ENCODE data around the gene KIF19.
"Not testable (repeated sequence)": the region's sequence is repeated elsewhere in the genome, so short reads cannot be mapped to it uniquely, and the experiment has no call there.

KIF19 gene

GRCh38 chr17:74389937-74390679 is 64.1 kb downstream of the KIF19 start:
- DNase-seq (ENCODE audit: low spot score): no peak

- DNase-seq (ENCODE audit: low spot score): no peak
These were observed 64.9 kb downstream of the KIF19 start for GRCh38 chr17:74390680-74391653.

DNA sequence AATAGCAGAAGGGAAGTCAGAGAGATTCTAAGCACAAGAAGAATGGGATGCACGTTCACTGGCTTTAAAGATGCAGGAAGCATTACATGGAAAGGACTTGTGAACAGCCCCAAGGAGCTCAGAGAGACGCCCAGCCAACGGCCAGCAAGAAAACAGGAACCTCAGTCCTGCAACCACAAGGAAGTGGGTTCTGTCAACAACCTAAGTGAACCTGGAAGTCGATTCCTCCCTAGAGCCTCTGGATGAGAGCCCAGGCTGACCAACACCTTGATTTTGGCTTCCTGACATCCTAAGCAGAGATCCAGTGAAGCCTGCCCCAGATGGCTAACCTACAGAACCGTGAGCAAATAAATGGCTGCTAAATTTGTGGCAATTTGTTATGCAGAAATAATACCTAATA is 65.7 kb downstream of the KIF19 start:
- DNase-seq (ENCODE audit: low spot score): no peak

- DNase-seq (ENCODE audit: low spot score): no peak
These were observed 66.8 kb downstream of the KIF19 start for GRCh38 chr17:74392848-74393247.

DNA sequence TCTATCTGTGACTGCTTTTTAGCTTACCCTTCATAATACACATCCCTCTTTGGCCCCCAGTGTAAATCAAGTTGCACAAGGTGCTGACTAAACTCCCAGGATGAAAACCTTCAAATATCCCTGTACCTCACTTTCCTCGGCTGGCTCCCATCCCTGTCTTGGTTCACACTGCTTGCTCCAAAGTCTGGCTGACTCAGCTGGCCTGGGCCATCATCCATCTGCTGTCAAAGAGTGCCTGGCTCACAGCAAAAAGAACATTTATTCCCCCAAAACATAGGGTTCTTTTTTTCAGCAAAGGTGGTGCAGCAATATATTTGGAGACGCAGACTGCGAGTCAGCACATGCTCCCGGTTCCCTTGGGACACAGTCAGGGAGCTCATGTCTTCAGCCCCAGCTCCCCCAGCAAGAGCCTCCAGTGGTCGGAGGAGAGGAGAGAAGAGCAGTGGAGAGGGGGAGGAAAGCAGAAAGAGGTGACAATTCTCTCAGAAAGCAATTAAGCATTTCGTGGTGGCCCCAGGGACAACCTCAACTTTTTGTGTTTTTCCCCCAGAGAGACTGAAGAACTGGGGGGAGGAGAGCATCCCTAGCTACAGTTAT is 67.4 kb downstream of the KIF19 start:
- DNase-seq (ENCODE audit: low spot score): no peak

DNA sequence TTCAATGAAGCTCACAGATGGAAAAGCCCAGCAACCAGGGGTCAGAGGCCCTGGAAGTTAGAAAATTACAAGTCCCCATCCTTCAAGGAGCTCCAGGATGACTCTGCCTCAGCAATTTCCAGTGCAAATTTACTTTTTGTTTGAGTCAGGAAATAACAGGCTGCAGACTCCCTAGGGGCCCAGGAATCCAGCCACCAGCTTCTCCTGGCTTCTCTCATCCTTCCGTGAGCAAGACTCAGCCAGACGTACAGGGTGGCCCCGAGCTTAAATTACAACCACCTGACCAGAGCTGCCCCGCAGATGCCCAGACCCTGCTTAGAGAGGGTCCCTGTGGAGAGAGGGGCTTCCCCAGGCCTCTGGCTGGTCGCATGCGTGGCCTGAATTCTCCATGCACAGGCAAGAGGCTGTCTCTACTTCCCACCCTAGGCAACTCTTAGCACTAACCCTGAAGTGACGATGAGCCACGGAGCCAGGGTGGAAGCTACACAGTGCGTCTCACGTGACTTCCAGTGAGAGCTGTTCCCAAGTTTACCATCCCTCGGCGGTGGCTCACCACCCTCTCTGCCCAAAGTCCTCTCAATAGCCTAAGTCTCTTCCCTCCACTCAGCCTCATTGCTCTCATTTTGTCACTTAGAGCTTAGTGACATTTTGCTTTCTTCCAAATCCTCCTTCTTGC is 68.4 kb downstream of the KIF19 start:
- DNase-seq (ENCODE audit: low spot score): no peak

- no peak for DNase-seq (ENCODE audit: low spot score)
These were observed 69.0 kb downstream of the KIF19 start for GRCh38 chr17:74394977-74395376.

DNA sequence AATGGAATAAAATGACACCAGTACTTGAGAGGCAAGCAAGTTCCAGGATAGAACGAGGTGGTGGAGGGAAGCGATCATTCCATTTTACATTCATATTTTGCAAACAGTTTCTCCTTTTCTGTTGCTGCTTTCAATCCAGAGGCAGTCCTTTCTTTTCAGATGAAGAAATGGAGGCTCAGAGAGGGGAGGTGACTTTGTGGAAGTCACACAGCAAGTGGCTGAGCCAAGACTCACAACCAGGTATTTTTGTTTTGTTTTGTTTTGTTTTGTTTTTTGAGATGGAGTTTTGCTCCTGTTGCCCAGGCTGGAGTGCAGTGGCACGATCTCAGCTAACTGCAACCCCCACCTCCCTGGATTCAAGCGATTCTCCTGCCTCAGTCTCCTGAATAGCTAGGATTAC is 70.5 kb downstream of the KIF19 start:
- DNase-seq (ENCODE audit: low spot score): no peak

DNA sequence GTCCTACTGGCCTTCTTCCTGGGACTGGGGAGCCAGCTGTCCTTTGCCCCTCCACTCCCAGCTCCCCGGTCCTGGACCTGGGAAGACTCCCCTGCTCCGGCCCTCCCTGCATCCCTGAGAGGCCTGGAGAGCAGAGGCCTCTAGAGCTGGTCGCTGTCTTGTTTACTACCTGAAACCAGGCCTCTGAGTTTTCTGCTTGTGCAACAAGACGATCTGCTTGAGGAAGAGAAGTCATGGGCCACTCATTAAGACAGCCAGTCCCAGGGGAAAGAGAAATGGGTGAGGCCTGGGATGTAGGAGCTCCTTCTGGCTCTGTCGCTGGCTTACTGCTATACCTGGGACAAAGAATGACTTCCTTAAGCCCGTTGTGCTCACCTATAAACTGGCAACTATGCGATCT is 76.0 kb downstream of the KIF19 start:
- no peak for DNase-seq (ENCODE audit: low spot score)

DNA sequence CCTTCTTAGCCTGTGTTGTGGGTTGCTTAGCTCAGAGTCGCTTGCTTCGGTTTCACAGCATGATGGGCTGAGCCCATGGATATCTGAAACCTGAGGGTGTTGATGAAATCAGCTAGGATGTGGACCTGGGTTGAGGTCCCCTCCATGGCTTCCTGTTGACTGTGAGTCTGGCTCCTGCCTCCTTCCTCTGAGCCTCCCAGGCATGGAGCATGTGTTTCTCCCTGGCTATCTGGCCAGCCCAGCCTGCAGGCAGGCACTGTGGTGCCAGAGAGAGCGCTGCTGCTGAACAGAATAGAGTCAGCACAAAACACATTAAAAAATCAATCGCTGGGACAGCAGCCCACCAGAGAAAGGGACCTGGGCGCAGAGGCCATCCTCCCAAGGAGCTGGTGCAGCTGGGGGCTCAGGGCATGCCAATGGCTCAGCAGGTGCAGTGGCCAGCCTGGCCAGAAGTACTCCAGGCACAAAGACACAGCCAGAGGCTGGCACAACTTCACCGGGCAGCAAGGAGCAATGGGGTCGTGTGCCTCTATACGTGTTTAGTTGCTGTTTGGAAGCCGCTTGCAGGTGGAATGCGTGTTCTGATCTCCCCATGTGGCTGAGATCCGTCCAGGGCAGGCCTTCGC is 77.6 kb downstream of the KIF19 start:
- no peak for DNase-seq (ENCODE audit: low spot score)

DNA sequence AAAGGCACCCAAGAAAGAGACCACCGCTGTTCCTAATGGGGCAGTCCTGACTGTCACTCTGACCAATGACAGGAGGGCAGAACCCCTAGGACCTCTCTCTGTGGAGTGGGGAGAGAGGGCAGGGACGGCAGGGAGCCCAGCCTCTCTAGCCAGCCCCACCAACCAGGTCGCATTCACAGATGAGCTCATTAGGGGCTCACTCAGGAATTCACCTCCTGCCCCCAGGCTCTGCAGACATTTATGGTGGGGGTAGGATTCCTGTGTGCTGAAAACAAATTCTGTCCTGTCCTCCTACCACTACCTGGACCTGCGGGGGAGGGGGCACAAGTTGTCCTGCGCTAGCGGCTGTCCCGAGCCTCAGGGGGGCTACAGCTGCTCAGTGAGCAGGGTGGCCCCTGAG is 78.2 kb downstream of the KIF19 start:
- no peak for DNase-seq (ENCODE audit: low spot score)

GRCh38 chr17:74404789-74405188 is 78.8 kb downstream of the KIF19 start:
- DNase-seq (ENCODE audit: low spot score): no peak

DNA sequence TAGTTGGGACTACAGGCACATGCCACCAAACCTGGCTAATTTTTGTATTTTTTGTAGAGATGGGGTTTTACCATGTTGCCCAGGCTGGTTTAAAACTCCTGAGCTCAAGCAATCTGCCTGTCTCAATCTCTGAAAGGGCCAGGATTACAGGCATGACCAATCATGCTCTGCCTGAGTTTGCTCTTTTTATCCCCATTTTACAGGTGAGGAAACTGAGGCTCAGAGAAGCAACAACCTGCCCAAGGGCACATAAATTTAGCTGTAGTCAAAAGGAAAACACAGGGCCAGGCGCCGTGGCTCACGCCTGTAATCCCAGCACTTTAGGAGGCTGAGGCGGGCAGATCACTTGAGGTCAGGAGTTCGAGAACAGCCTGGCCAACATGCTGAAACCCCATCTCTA is 79.3 kb downstream of the KIF19 start:
- not testable (repeated sequence) for DNase-seq (ENCODE audit: low spot score)
